GM13976 (cell line): ENCODE data around the gene C12orf42.
A peak's percentile ranks its signal among the peaks of the same experiment; 100 is the strongest.

Experiments
- DNase-seq: peaks from one replicate; pipeline ENCODE4 v3.0.0; 2012; ENCODE audit warnings: low spot score
- CTCF ChIP-seq: IDR thresholded peaks from 2 replicates; pipeline ENCODE4 v1.5.1; 2012; ENCODE audit warnings: borderline replicate concordance, mild to moderate bottlenecking; ENCODE audit not compliant: insufficient read depth; ENCODE audit errors: extremely low read depth, missing control alignments, control extremely low read depth
- in situ Hi-C: fragments of 300-500 bp; cut with MboI; formaldehyde crosslinking; loops from one replicate; pipeline ENCODE4 v1.12.0; 2022; ENCODE audit warnings: low sequenced_read_pairs, mixed read lengths, inconsistent platforms; ENCODE audit not compliant: unreplicated experiment

Gene C12orf42

DNA sequence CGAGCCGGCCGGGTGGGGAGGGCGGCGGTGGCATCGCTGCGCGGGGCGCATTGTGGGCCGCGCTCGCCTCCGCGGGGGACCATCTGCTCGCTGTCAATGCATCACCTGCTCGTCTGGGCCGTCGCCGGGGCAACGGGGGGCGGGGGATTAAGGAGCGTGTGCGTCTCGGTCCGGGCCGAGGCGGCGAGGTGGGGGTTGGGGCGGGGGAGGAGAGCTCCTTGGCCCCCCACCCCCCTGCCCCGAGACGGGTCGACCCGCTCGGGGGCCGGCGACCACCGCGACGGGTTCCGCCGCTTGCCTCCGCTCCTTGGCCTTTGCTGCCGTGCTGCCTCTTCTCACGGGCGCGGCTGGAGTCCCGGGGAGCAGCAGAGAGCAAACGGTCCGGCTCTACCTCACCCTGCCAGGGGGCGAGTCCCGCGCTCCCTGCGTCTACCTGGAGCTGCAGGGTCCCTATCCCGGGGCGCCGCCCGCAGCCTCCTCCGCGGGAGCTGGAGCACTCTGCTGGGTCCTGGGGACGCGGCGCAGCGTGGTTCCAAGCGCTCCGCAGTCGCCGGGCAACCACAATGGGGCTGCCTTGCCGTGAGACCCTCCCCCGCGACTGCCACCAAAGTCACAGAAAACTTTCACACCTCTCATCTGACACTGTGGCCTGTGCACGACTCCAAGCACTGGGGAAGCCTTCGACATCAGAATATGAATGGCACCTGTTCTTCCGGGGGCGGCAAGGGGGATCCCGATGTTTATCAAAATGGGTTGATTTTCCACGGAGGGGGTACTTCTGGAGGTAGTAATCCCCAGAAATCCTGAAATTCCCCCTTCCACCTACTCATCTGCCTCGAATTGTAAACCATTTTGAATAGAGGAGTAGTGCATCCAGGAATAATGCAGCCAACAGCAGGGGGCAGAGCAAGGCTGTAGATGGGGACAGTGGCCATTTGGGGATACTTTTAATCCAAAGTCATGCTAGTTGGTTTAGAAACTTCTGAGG, at the start of gene C12orf42:
C12orf42 (minus strand) TSS at position 500 of the 988 bp plus-strand sequence. CDS start 17,542 bp downstream, outside the sequence.
- in situ Hi-C loops: no loop called here
- peak; percentile 80 for TF ChIP-seq CTCF
- peak; percentile 85 for DNase-seq

GRCh38 chr12:103542078-103542477, 46.3 kb upstream of the C12orf42 start:
- in situ Hi-C loops: loop anchor here (10.0 kb wide), 1 partner anchor 597 kb away; no protein-coding TSS in a partner anchor
- TF ChIP-seq CTCF: no peak
- DNase-seq: no peak

DNA sequence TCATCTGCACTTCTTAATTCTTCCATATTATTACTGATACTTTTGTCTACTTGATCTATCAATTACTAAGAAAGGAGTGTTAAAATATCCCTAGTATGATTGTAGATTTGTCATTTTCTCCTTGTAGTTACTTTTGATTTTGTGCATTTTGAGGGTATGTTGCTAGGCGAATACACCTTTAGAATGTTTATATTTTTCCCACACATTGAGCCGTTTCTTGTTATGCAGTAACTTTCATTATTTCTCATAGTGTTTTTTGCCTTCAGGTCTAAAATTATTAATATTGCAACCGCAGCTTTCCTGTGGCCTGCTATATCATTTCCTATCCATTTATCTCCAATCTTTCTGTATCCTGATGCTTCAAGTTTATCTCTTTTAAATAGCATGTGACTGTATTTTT, 44.6 kb upstream of the C12orf42 start:
- in situ Hi-C loops: loop anchor here (10.0 kb wide), 1 partner anchor 596 kb away; no protein-coding TSS in a partner anchor
- peak; percentile 12 for DNase-seq
- TF ChIP-seq CTCF: no peak

GRCh38 chr12:103538397-103538796, 42.6 kb upstream of the C12orf42 start:
- DNase-seq: no peak
- TF ChIP-seq CTCF: no peak
- in situ Hi-C loops: no loop called here

DNA sequence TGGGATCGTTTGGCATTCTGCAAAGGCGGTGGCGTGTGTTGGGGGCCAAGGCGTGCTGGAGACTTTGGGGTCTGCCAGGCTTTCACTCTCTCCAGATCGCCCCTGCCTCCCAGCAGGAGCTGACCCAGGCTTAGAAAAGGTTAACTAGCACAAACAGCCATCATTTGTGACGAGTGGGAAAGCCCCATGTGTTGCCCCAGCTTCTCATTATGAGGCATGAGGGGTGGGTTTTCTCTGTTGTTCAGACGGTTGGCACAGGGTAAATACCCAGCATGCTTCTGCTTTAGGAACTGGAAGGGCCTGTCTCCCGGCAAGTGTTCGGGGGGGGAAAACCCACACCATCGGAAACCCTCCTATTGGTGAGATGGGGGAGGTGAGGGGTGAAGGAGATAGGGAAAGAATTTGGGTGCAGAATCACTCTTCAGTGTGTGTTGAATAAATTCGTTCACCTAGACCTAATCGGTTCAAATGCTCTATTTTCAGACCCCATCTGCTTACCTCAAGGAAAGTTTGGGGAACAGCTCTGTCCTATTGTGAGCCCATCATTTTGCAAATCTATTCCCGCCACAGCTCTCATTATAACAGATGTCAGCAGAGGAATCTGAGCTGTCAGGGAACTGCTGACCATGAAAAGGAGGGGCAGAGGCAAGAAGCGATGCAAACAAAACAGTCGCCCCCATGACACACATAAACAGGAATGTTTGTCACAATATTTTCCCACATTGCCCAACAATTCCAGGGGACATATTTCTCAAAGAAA, 34.7 kb upstream of the C12orf42 start:
- no peak for TF ChIP-seq CTCF
- in situ Hi-C loops: no loop called here
- DNase-seq: no peak

GRCh38 chr12:103529306-103529705, 33.5 kb upstream of the C12orf42 start:
- no peak for TF ChIP-seq CTCF
- DNase-seq: no peak
- in situ Hi-C loops: no loop called here
